Uterus (tissue), 2 donors: Measurements from ENCODE around the gene SPOCK1.

Experiments
- CTCF ChIP-seq, 4 experiments: fragments of 200-600 bp in 2 of 4; fragments of 450-650 bp in 2 of 4; sonication (generic) in 2 of 4; IDR thresholded peaks; one replicate each; pipeline ENCODE4 v1.5.1; 2016 to 2019; ENCODE audit warnings: antibody characterized with exemption in 4 of 4, mild to moderate bottlenecking in 2 of 4, moderate library complexity in 1 of 4
- POLR2A ChIP-seq, 2 donors: fragments of 450-650 bp; IDR thresholded peaks; one replicate each; pipeline ENCODE4 v1.6.1; 2016; ENCODE audit warnings: antibody characterized with exemption in 2 of 2, mild to moderate bottlenecking in 1 of 2, moderate library complexity in 1 of 2

- no peak for TF ChIP-seq POLR2A (IDR thresholded peaks at IDR 0.05)
- no peak for TF ChIP-seq CTCF (IDR thresholded peaks at IDR 0.05)
Measured at GRCh38 chr5:137507150-137507549, 8.0 kb upstream of the SPOCK1 start.
